Subcutaneous adipose tissue (tissue), 4 donors: ENCODE measurements around the gene IGF1. TPM values are rescaled to one million over a fixed set of nuclear protein-coding genes. Genes with fewer than 3 reads are reported as not detected.

ENCODE experiments used
- CTCF ChIP-seq: fragments of 450-650 bp; IDR thresholded peaks from one replicate; pipeline ENCODE4 v1.5.1; 2016; ENCODE audit warnings: low read depth, mild to moderate bottlenecking, control low read depth, antibody characterized with exemption, moderate library complexity
- total RNA-seq, 4 donors: library from RNA; depleted of rRNA; stranded (reverse); fragments of >200 nt; gene quantifications; one replicate each; pipeline ENCODE4 v1.1.0, GENCODE V29; 2016

Gene IGF1
- total RNA-seq, 4 donors from 2014 or later = 60.3 to 354 (median 140) TPM

DNA sequence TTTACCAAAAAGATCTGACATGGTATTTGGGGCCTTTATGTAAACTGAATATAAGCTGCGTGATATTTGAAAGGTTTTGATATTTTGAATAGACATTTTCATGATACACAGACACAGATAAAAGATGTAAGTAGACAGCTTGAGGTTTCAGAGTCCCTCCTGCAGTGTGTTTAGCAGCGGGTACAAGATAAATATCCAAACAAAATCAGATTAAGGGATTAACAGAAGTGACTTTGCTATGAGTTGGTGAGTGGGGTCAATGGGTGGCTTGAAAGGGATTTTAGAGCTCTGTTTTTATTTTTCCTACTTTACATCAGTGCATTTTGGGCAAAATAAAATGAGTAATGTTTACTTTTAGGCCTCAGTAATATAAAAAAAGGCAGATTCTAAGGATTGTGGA, 84.1 kb downstream of the IGF1 start:
- no peak for TF ChIP-seq CTCF

GRCh38 chr12:102394200-102394599, 86.2 kb downstream of the IGF1 start:
- TF ChIP-seq CTCF = no peak

- TF ChIP-seq CTCF = no peak
Observed at GRCh38 chr12:102390068-102390467, 90.3 kb downstream of the IGF1 start.

- no peak for TF ChIP-seq CTCF
Observed at GRCh38 chr12:102388469-102388868, 91.9 kb downstream of the IGF1 start.

DNA sequence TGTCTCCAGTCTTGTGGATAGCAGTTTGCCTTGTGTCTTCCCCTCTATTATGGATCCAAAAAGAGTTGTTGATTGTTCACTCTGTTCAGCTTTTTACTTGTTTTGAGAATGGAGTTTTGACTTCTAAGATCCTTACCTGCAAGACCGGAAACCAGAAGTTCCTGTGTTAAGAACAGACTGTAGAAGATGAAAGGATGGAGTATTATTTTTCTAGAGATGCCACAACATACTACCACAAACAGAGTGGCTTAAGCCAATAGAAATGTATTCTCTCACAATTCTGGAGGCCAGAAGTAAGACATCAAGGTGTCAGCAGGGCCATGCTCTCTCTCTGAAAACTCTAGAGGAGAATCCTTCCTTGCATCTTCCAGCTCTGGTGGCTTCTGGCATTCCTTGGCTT, 95.0 kb downstream of the IGF1 start:
- TF ChIP-seq CTCF = no peak

DNA sequence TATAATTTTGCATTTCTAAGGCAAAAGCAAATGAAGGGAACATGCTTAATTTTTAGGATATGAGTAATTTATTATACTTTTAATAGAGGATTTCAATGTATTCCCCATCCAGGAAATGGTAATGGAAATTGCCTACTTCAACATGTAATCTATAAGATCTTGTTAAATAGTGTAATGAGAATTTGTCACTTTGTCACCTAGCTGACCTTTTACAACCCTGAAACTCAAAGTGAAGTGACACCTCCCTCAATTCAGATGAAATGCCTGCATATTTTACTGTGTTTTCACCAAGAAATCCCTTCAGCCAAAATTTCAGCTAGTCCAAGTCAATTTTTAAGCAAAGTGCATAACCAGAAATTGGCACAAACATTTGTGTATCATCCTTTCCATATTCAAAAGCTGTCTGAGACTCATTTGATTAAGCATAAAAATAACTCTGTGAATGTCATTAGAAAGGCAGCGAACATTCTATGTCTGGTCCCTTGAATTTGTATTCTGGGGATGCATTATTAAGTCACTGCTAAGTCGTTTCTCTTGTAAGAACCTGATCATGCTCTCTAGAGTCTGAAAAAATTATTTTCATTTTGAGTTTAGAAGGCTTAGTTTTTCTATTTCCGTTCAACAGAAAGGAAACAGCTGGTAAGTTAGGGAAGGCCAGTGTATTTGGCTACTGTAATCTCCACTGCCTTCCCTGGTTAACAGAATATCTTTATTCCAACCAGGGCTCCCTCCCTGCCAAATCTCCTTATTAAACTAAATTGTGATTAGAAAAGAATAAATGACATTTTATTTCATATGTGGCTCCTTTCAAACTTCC, 100.8 kb downstream of the IGF1 start:
- TF ChIP-seq CTCF = no peak

DNA sequence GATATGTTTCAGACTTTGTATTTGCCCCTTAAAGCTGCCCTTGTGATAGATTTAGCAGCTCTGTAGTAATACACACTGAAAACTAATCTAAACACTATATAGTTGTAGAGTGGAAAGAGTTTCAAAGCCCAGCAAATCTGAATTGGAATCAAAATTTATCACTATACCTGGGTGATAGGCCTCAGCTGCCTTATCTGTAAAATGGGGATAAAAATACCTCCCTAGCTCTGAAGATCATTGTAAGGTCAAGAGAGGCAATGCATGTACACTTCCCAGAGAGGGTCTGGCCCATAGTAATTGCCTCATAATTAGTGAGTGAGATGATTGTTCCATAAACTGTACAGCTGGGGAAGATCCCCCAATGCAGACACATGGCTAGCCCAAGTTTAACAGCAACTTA, 103.6 kb downstream of the IGF1 start:
- no peak for TF ChIP-seq CTCF
